GM19025 (cell line): ENCODE results near the gene ZSCAN12.
A peak's percentile ranks its signal among the peaks of the same experiment; 100 is the strongest.
"Not testable (repeated sequence)": the region's sequence is repeated elsewhere in the genome, so short reads cannot be mapped to it uniquely, and the experiment has no call there.

ENCODE experiments used
- ATAC-seq: cut with Tn5 transposase; IDR thresholded peaks from one replicate; pipeline ENCODE4 v1.9.1; 2021; ENCODE audit warnings: mild to moderate bottlenecking, low read depth, moderate library complexity; ENCODE audit not compliant: unreplicated experiment

Gene ZSCAN12

DNA sequence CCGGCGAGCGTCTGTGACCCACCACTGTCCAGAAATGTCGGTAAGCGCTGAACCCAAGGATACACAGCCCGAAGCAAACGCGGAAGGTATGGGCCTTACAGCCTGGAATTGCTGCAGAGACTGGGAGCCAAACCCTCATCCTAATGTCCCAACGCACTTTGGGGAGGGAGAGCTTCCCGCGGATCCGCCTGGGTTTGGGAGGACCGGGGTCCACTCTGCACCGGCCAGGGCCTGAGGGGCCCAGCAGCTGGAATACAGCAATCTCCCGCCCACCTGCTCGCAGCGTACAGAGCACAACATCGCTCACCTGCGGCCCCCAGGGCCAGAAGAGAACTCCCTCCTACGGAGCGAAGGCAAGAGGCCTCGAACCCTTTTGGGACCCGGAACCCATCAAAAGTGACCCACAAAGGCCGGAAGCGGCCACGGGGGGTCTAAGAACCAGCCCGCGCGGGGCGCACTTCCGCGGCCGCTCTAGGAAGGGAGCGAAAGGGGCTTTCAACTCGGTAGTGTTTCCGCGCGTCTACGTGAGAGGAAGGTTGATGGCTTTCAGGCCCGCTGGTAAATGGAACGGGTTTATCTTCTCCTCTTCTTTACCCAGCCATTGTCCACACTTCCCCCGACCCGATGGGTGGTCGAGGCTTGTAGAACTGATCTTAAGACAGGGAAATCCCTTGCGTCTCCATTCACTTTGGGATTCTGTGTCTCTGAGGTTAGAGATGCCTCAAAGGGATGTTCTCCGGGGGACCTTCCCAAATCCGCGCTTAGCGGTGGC is at the start of gene ZSCAN12:
ZSCAN12 (minus strand) TSS at position 398 of the 772 bp plus-strand sequence. CDS start 1,342 bp downstream, outside the sequence.
- peak; percentile 82 for ATAC-seq

GRCh38 chr6:28449056-28449455 is 49.5 kb upstream of the ZSCAN12 start:
- no peak for ATAC-seq

GRCh38 chr6:28447512-28447906 is 48.0 kb upstream of the ZSCAN12 start:
- ATAC-seq, result not testable (repeated sequence)

DNA sequence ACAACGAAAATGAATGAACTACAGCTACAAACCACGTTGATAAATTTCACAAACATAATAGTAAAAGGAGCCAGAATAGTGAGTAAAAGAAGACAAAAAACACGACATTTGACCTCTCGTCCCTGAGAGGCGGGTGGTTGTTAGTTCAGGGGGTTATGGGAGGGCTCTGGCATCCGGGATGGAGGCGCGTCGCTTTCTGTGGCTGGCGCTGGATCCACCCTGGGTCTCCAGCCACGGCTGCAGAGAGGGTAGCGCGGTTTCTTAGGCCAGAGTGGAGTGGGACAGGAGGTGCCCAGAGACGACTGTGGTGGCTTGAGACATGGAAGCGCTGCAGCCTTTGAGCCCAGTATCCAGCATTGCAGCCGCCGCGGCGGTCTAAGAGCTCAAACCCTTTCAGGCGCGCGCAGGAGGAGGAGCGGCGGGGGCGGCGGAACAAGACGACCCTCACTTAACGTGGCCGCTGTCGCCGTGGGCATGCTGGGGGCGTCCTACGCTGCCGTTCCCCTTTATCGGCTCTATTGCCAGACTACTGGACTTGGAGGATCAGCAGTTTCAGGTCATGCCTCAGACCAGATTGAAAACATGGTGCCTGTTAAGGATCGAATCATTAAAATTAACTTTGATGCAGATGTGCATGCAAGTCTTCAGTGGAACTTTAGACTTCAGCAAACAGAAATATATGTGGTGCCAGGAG is 47.4 kb upstream of the ZSCAN12 start:
- no peak for ATAC-seq

DNA sequence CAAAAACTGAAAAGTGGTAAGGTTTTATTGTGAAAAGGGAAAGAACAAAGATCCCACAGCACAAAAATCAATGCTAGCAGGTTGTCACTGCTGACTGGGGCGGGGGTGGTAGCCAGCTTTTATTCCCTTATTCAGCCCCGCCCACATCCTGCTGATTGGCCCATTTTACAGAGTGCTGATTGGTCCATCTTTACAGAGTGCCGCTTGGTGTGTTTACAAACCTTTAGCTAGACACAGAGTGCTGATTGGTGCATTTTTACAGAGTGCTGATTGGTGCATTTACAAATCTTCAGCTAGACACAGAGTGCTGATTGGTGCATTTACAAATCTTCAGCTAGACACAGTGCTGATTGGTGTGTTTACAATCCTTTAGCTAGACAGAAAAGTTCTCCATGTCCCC is 45.2 kb upstream of the ZSCAN12 start:
- ATAC-seq, result not testable (repeated sequence)

DNA sequence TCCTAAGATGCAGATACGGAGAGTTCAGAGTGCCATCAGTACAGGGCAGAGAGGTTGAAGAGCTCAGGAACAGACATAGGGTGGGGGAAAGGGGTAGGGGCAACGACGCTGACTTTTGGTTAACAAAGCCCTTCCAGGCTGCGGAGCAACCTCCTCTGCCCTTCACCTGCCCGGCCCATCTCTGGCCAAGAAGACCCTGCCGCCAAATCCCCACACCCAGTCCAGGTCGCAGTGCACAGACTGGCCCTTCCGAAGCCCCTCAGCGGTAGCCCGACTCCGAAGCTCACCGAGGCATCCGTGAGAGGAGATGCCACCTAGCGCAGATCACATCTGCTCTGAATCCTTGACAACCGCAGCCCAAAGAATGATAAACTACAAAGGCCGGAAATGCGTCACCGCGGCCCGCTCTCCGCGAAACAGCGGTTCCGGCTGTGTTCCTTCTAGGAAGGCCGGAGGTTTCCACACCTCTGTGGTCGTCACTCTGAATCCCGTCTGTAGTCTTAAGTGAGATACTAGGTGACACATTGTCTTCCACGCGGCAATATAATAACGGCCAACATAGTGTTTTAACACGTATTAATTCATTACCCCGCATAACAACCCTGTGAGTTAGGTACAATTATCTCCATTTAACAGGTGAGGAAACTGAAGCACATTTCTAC is 43.7 kb upstream of the ZSCAN12 start, which contains the start of gene ZSCAN23:
ZSCAN23 (minus strand) TSS at position 380 of the 662 bp plus-strand sequence. CDS start 7,225 bp downstream, outside the sequence.
- ATAC-seq, result no peak

DNA sequence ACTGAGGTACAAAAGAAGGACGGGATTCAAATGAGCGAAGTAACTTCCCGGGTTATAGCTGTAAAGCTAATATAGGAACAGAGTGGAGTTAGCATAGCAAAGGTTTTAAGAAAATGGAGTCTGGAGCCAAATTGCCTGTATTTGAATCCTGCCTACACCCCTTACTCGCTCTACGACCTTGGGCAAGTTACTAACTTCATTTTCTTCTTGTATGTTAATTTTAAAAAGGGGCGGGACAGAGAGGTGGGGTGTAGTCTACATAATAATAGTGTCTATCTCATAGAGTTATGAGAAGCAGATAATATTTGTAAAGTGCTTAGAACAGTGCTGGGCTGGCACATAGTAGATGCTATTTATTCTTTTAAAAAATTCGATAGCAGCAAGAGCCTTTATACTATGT is 43.0 kb upstream of the ZSCAN12 start:
- no peak for ATAC-seq

DNA sequence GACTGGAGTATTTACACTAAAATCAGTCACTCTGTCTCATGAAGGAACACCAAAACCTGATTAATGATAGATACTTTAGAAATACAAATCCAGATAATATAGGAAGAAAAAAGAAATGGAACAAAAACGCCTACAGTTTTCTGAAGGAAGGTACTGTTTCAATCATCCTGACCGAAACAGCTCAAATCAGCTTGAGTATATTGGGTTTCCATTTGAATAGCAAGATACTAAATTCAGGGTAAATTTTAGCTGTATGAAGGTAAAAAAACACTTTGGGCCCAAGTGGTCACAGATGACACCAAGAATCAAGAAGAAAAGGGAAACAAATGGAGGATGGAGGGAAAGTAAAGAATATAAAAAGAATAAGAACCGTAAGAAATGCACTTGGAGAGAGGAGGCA is 36.9 kb upstream of the ZSCAN12 start:
- ATAC-seq, result no peak

GRCh38 chr6:28433119-28433518 is 33.6 kb upstream of the ZSCAN12 start:
- ATAC-seq, result no peak

GRCh38 chr6:28429781-28430180 is 30.2 kb upstream of the ZSCAN12 start:
- no peak for ATAC-seq

DNA sequence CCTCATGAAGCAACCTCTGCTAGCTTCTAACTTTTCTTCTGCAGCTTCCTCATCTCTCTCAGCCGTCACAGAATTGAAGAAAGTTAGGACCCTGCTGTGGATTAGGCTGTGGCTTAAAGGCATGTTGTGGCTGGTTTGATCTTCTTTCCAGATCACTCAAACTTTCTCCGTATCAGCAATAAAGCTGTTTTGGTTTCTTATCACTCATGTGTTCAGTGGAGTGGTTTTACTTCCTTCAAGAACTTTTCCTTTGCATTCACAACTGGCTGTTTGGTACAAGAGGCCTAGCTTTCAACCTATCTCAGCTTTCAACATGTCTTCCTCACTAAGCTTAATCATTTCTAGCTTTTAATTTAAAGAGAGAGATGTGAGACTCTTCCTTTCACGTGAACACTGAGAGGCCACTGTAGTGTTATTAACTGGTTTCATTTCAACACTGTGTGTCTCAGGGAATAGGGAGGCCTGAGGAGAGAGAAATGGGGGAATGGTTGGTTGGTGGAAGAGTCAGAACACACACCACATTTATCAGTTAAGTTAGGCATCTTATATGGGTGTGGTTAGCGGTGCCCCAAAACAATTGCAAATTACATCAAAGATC is 26.5 kb upstream of the ZSCAN12 start:
- no peak for ATAC-seq

GRCh38 chr6:28424163-28424562 is 24.6 kb upstream of the ZSCAN12 start:
- ATAC-seq, result no peak

DNA sequence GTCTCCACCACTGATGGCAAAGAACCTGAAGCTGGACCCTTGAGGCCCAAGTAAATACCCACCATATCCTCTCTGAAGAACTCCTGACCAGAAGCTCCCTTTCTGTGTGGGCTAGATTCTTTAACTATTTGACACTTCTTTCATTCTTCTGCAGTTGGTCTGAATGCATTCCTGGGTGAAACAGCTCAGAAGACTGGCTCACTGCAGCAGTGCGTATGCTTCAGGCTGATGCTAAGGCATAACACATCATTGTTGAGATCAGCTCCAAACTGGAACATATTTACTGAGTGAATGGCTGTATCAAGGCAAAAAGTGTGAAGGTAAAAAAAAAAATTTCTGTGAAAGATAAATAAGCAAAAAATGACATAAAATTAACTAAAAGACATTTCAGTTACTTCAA is 24.0 kb upstream of the ZSCAN12 start:
- no peak for ATAC-seq

DNA sequence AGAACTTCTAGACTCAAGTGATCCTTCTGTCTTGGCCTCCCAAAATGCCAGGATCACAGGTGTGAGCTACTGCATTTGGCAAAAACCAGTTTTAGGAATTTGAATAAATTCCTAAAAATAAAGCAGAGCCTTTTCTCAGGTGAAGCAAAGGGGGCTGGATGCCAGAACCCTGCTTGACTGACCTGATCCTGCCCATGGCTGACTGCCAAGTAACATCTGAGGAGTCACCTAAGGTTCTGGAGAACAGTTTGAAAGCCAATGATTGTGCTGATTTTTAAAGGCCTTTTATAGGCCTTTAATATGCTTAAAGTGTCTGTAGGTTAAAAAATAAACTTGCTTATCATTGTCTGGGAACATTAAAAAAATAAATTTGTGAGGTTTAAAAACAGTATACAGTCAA is 14.1 kb upstream of the ZSCAN12 start:
- no peak for ATAC-seq

GRCh38 chr6:28410767-28411166 is 11.2 kb upstream of the ZSCAN12 start:
- ATAC-seq, result no peak

DNA sequence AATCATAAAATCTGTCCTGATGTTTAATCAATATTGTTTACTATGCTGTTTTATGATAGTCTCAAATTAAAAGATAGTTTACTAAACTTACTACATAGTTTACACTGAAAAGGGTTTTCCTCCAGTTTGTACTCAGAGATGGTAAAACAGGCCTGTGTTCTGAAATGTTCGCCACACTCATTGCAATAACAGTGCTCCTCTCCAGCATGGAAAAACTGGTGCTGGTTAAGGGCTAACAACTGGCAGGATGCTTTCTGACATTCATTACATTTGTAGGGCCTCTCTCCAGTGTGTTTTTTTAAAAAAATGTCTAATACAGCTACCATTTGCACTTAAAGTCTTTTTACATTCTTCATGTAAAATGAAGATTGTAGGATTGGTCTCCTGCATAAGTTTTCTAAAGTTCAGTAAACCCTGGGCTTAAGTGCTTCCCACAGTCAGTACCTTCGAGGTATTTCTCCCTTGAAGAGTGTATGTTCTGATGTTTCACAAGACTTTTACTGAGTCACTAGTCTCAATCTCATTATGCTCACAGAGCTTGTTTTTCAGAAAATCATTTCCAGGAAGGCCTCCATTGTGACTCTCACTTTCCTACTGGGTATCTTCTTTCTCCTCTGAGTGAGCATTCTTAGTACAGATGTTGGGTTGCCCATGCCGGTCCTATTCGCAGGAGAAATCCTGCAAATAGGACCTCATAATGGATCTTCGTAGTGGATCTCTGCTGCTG is 8.7 kb upstream of the ZSCAN12 start:
- no peak for ATAC-seq

- ATAC-seq, result no peak
These were observed 7.9 kb upstream of the ZSCAN12 start for GRCh38 chr6:28407401-28407800.

GRCh38 chr6:28403923-28404322 is 4.4 kb upstream of the ZSCAN12 start:
- ATAC-seq, result not testable (repeated sequence)

DNA sequence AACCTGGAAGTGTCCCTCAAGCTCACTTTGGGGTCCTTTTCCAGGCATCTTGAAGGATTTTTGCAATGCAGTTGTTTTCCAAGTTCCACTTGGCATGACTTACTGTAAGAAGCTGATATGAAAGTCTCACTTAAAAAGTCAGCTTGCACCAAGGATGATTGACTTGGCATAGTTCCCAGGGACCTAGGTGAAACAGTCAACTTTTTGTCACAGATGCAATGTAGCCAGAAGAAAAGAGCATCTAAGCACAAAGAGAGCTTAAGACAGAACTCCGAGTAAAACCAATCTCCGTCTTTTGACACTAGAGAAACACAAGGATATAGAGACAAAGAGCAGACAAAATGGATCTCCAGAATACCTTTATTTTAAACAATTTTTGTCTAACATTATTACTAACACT is 2.6 kb upstream of the ZSCAN12 start:
- no peak for ATAC-seq

DNA sequence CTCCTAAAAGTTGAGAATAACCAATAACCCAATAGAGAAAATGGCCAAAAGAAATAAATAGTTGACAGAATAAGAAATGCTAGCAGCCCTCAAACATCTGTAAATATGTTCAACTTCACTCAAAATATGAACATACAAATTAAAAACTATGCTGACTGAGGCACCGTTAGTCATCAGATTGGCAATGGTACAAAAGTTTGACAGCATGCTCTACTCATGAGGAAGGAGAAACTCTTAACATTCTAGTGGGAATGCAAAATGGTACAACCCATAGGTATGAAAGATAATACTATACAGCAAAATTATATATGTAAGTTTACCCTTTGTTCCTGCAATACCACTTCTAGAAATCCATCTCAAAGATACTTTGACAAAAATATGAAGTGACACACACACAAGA is 1.6 kb upstream of the ZSCAN12 start:
- no peak for ATAC-seq
